ENCODE results near the gene MEAK7.

The MEAK7 gene

GRCh38 chr16:84467709-84468108, 36.8 kb downstream of the MEAK7 start:
- DNase-seq: no peak

DNA sequence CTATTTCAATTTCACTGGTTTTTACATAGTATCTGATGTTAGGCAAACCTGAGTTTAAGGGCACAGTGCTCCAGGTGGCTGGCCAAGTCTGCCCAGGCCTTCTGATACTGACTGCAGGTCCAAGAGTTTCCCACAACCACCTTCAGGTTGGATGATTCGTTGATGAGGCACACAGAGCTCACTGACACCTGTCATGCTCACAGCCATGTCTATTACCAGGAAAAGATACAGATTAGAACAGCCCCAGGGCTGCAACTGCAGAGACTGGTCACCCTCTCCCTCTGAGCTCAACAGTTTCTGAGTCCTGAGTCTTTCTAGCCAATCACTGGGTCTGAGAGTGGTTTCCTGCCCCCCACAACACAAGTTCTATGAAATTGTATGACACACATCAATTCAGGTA, 37.2 kb downstream of the MEAK7 start:
- no peak for DNase-seq

DNA sequence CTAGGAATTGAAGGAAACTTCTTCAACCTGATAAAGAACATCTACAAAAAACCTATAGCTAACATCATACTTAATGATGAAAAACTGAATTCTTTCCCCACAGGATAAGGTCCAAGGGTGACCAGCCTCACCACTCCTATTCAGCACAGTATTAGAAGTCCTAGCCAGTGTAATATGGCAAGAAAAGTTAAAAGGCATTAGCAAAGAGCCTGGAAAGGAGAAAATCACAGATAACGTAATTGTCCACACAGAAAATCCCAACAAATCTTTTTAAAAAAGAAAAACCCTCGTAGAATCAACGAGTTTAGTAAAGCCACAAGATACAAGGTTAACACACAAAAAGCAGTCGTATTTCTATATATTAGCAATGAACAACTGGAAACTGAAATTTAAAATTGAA, 37.8 kb downstream of the MEAK7 start:
- DNase-seq: no peak

DNA sequence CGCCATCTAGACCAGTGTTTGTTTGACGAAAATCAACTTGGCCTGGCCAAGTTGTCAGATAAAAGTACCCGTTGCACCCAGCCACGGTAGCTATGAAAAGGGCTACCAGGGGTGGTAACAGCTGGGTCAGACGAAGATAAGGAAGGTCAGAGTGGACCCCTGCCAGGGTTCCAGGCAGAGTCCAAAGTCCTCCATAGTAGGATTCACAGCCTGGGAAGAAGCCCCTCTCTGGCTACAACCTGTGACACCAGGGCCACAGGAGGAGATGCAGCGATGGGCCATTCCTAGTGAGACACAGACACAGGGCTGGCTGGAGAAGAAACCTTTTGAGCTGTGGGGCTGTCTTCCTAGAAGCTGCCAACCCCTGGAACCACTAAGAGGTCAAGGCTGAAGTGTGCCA, 39.3 kb downstream of the MEAK7 start:
- no peak for DNase-seq

GRCh38 chr16:84464116-84464515, 40.3 kb downstream of the MEAK7 start:
- no peak for DNase-seq

DNA sequence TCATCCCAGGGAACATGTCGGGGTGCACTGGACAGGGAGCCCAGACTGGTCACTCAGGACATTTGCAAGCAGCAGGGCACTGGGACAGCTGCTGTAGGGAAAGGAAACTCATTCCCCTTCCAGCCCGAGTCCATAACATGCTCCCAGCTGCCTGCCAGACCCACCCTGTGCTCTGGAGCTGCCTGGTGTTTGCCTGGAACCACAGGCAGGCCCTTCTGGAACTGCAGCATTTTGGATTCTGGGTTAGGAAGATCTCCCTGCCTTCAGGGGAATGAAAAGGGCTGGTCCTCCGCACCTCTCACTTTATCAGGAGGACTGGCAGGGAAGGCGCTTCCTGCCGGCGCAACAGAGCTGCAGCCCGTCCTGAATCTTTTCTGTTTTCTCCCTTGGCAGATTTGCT, 41.2 kb downstream of the MEAK7 start:
- DNase-seq: no peak

- no peak for DNase-seq
Measured at GRCh38 chr16:84462296-84463210, 41.9 kb downstream of the MEAK7 start.

GRCh38 chr16:84461413-84462295, 42.8 kb downstream of the MEAK7 start:
- no peak for DNase-seq

DNA sequence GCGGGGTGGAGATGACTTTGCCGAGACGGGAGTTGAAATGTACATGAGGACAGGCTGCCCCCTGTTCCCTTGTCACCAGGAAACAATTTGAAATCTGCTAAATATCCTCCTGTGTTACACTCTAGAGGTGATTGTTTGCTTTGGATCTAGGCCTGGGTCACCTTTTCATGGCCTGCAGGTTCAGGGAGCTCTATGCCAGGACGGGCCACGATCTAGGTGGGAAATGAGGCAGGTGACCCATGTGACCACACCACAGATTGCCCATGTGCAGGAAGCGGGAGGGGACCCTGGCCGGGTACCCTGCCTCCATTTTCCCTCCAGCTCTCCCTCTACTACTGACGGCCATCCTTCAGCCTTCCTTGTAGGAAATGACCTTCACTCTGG, 43.4 kb downstream of the MEAK7 start:
- no peak for DNase-seq

DNA sequence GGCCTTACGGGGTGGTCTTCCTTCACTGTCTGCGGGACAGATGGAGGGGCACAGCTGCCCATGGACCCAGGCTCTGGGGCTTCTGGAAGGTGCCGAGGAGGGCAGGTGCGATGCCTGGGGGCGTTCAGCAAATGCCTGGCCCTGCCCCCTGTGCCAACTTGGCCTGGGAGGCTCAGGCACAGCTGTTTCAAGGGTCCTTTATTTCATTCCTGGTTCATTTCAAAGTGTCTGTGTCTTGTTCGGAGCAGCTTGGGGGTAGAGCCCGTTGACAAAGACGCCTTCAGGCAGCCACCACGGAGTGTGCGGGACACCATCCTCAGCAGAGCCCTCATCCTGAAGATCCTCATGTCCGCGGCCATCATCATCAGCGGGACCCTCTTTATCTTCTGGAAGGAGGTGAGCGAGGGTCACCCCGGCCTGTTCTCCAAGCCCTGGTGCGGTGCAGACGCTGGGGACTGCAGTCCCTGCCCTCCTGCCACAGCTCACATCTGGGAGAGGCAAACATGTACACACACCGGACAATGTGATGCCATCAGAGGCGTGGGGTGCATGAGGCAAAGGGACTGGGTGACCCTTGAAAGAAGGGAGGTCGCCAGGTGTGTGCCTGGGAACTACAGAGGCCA, 43.9 kb downstream of the MEAK7 start:
- DNase-seq: no peak

GRCh38 chr16:84459941-84460405, 44.5 kb downstream of the MEAK7 start:
- no peak for DNase-seq

DNA sequence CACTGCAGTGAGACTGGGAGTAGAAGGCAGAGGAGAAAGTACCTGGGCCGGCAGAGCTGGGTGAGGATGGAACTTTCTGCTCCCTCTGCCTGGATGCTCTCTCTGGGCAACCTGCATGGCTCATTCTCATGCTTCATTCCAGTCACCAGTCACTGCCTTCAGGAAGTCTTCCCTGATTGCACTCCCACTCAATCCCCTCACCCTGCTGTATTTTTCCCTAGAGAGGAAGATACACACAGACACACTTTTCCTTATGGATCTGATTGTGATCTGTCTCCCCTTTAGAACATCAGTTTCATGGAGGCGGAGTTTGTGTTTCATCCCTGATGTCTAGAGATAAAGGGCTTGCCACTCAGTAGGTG, 44.9 kb downstream of the MEAK7 start:
- DNase-seq: no peak

DNA sequence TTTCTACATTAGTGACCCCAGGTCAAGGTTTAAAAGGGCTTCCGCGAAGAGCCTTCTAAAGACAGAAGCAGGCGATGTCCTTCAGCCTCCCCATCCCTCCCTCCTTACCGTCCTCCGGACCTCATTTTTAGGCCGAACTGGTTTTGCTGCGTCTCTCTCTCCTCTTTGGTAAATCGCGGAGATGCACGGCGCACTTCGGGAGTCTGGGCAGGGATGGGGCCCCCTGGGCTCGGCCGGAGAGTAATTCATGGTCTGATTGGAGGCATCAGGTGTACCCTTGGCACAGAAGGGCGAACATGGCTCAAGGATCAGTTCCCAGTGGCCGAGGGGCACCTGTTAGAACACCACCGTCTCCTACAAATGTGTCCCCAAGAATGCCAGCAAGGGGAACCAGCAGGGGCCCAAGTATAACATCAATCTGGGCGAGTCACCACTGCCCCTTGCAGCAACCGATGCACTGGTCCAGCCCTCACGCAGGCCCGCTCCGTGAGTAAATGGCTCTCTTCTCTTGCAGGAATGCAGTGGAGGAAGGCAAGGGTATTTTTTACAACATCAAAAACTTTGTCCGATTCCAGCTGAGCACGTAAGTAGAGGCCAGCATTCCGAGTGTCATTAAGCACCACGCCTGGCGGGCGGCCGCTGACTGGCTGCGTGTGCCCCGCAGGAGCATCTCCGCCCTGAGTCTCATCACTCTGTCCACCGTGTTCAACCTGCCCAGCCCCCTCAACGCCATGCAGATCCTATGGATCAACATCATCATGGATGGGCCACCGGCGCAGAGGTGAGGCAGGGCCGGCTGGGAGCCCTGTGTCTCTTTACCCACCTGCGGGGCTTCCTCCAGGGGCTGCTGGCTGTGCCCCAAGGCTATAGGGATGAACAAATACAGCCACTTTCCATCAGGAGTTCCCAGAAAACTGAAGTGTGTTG, 45.6 kb downstream of the MEAK7 start:
- no peak for DNase-seq

- DNase-seq: no peak
Measured at GRCh38 chr16:84455031-84455430, 49.4 kb downstream of the MEAK7 start.

Data from hypothalamus (tissue), 51 donors.